WTC11 (cell line): ENCODE measurements around the gene ZNF423. TPM values are rescaled to one million over a fixed set of nuclear protein-coding genes. Genes with fewer than 3 reads are reported as not detected.
"Not testable (repeated sequence)": the region's sequence is repeated elsewhere in the genome, so short reads cannot be mapped to it uniquely, and the experiment has no call there.

ENCODE experiments used
- ATAC-seq: fragments of 200-7000 bp; cut with Tn5 transposase; 2 replicates; pipeline ENCODE4 v1.10.0; 2021; ENCODE audit warnings: mild to moderate bottlenecking, moderate library complexity
- CTCF ChIA-PET: fragments of 300-600 bp; sonication (Branson Sonifier 250); formaldehyde crosslinking; loops from one replicate; lab custom pipeline; 2021; ENCODE audit warnings: antibody characterized with exemption; lab: Charles Lee
- POLR2A ChIA-PET: fragments of 350-600 bp; sonication (Branson Sonifier 250); formaldehyde crosslinking; loops from one replicate; lab custom pipeline; 2021; ENCODE audit warnings: antibody characterized with exemption; lab: Charles Lee
- DNase-seq: peaks from one replicate; pipeline ENCODE4 v3.0.0; 2021; ENCODE audit warnings: low spot score
- H3K27ac Mint-ChIP-seq: 2 replicates; pipeline ENCODE4 v1.8.0; 2021; ENCODE audit warnings: mixed read lengths
- H3K27me3 Mint-ChIP-seq: 2 replicates; pipeline ENCODE4 v1.8.0; 2021; ENCODE audit warnings: low read depth, mild to moderate bottlenecking, moderate library complexity, mixed read lengths
- H3K36me3 Mint-ChIP-seq: 2 replicates; pipeline ENCODE4 v1.8.0; 2021; ENCODE audit warnings: mixed read lengths
- H3K4me1 Mint-ChIP-seq: 2 replicates; pipeline ENCODE4 v1.8.0; 2022; ENCODE audit warnings: mixed read lengths
- H3K4me3 Mint-ChIP-seq: 2 replicates; pipeline ENCODE4 v1.8.0; 2021; ENCODE audit warnings: mild to moderate bottlenecking, moderate library complexity, mixed read lengths
- H3K9me3 Mint-ChIP-seq: 2 replicates; pipeline ENCODE4 v1.8.0; 2021; ENCODE audit warnings: mixed read lengths
- HMGXB4 ChIP-seq: sonication (generic); formaldehyde crosslinking; IDR thresholded peaks from 2 replicates; pipeline ENCODE4 v1.8.1; 2023; ENCODE audit warnings: mild to moderate bottlenecking, moderate library complexity, missing genetic modification reagents
- KAT7 ChIP-seq: sonication (generic); formaldehyde crosslinking; IDR thresholded peaks from 2 replicates; pipeline ENCODE4 v1.8.1; 2023; ENCODE audit warnings: missing genetic modification reagents, mild to moderate bottlenecking, borderline replicate concordance
- MLX ChIP-seq: sonication (generic); formaldehyde crosslinking; IDR thresholded peaks from 2 replicates; pipeline ENCODE4 v1.8.1; 2023; ENCODE audit warnings: mild to moderate bottlenecking, missing genetic modification reagents, moderate library complexity
- NFATC4 ChIP-seq: fragments of 250-450 bp; sonication (Bioruptor Pico); IDR thresholded peaks from 2 replicates; pipeline ENCODE4 v1.9.0; 2021; ENCODE audit warnings: mild to moderate bottlenecking
- PRRX2 ChIP-seq: fragments of 250-450 bp; sonication (Bioruptor Pico); IDR thresholded peaks from 2 replicates; pipeline ENCODE4 v1.8.0; 2021; ENCODE audit warnings: mild to moderate bottlenecking
- SMAD4 ChIP-seq: sonication (generic); formaldehyde crosslinking; IDR thresholded peaks from 2 replicates; pipeline ENCODE4 v1.8.0; 2022; ENCODE audit warnings: mild to moderate bottlenecking, missing genetic modification reagents
- TP53 ChIP-seq: sonication (generic); formaldehyde crosslinking; IDR thresholded peaks from 2 replicates; pipeline ENCODE4 v1.8.1; 2023; ENCODE audit warnings: mild to moderate bottlenecking, missing genetic modification reagents
- ZBTB43 ChIP-seq: sonication (generic); formaldehyde crosslinking; IDR thresholded peaks from 2 replicates; pipeline ENCODE4 v1.8.1; 2023; ENCODE audit warnings: mild to moderate bottlenecking, missing genetic modification reagents
- ZNF219 ChIP-seq: sonication (generic); formaldehyde crosslinking; IDR thresholded peaks from 2 replicates; pipeline ENCODE4 v1.8.0; 2023; ENCODE audit warnings: missing genetic modification reagents, mild to moderate bottlenecking, borderline replicate concordance
- ZNF281 ChIP-seq: sonication (generic); formaldehyde crosslinking; IDR thresholded peaks from 2 replicates; pipeline ENCODE4 v1.8.0; 2023; ENCODE audit warnings: mild to moderate bottlenecking, missing genetic modification reagents
- ZNF396 ChIP-seq: fragments of 250-450 bp; sonication (Bioruptor Pico); IDR thresholded peaks from 2 replicates; pipeline ENCODE4 v1.8.0; 2021; ENCODE audit warnings: mild to moderate bottlenecking, moderate library complexity, borderline replicate concordance
- ZNF416 ChIP-seq: fragments of 250-450 bp; sonication (Bioruptor Pico); IDR thresholded peaks from 2 replicates; pipeline ENCODE4 v1.9.0; 2021; ENCODE audit warnings: mild to moderate bottlenecking, inconsistent platforms
- ZNF671 ChIP-seq: fragments of 250-450 bp; sonication (Bioruptor Pico); IDR thresholded peaks from 2 replicates; pipeline ENCODE4 v1.8.0; 2021; ENCODE audit warnings: mild to moderate bottlenecking
- total RNA-seq: library from RNA; stranded (reverse); gene quantifications from 3 replicates; pipeline ENCODE4 v1.2.3, GENCODE V29; 2021
- TF ChIP-seq, protein P1 (sequence below): sonication (generic); formaldehyde crosslinking; IDR thresholded peaks from 2 replicates; pipeline ENCODE4 v1.8.1; 2022; ENCODE audit warnings: mild to moderate bottlenecking, missing genetic modification reagents, moderate library complexity, borderline replicate concordance
- TF ChIP-seq, protein P2 (sequence below): sonication (generic); formaldehyde crosslinking; conservative IDR thresholded peaks from 2 replicates; pipeline ENCODE4 v1.8.1; 2022; ENCODE audit warnings: mild to moderate bottlenecking, missing genetic modification reagents
- TF ChIP-seq, protein P3 (sequence below): sonication (generic); formaldehyde crosslinking; IDR thresholded peaks from 2 replicates; pipeline ENCODE4 v1.8.0; 2022; ENCODE audit warnings: mild to moderate bottlenecking, missing genetic modification reagents

The ZNF423 gene
- total RNA-seq, 1 experiment from 2014 or later, result 38.8 TPM

DNA sequence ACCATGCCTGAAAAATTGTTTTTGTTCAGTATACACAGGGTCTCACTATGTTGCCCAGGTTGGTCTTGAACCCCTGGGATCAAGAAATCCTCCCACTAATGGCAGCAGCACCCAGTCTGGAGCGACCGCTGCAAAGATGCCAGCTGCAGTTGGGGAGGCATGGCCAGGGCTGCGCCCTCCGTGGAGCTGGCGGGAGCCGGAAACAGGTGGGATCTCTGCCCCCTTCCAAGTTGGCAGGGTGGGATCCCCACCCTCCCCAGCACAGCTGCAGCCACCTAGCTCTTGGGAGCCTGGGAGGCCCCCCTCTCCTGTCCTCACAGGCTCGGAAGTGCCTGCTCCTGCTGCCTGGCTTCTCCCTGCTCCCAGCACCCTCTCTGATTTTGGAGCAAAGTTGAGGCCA, 176.8 kb downstream of the ZNF423 start:
- Mint-ChIP-seq H3K27ac (no peak overlapping the region), H3K9me3 (peaks cover 7% of the 10 kb centered on the region), H3K27me3 (no peaks in the 10 kb centered on the region), H3K4me3 (no peak overlapping the region), H3K4me1 (peaks cover 16% of the 10 kb centered on the region), H3K36me3 (peaks cover 19% of the 10 kb centered on the region)
- CTCF ChIA-PET, result interaction anchor here (0.8 kb wide), 1 partner anchor 35 kb away, joined by 4 read pairs; no protein-coding TSS in a partner anchor
- ATAC-seq (no peak), DNase-seq (no peak)
- POLR2A ChIA-PET, result no interaction called here
- no peak for TF ChIP-seq MLX
- TF ChIP-seq PRRX2, result no peak
- TF ChIP-seq ZNF281 (CRISPR knock-in tag), result no peak
- TF ChIP-seq, protein P1, sequence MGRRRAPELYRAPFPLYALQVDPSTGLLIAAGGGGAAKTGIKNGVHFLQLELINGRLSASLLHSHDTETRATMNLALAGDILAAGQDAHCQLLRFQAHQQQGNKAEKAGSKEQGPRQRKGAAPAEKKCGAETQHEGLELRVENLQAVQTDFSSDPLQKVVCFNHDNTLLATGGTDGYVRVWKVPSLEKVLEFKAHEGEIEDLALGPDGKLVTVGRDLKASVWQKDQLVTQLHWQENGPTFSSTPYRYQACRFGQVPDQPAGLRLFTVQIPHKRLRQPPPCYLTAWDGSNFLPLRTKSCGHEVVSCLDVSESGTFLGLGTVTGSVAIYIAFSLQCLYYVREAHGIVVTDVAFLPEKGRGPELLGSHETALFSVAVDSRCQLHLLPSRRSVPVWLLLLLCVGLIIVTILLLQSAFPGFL (CRISPR knock-in tag), result no peak
- no peak for TF ChIP-seq HMGXB4 (CRISPR knock-in tag)
- TF ChIP-seq ZNF396, result no peak
- TF ChIP-seq, protein P2, sequence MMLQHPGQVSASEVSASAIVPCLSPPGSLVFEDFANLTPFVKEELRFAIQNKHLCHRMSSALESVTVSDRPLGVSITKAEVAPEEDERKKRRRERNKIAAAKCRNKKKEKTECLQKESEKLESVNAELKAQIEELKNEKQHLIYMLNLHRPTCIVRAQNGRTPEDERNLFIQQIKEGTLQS (CRISPR knock-in tag), result no peak
- no peak for TF ChIP-seq TP53
- no peak for TF ChIP-seq ZNF219 (CRISPR knock-in tag)
- no peak for TF ChIP-seq NFATC4 (CRISPR knock-in tag)
- TF ChIP-seq ZNF416, result no peak
- TF ChIP-seq ZNF671 (CRISPR knock-in tag), result no peak
- no peak for TF ChIP-seq SMAD4 (CRISPR knock-in tag)
- no peak for TF ChIP-seq ZBTB43 (CRISPR knock-in tag)
- TF ChIP-seq, protein P3, sequence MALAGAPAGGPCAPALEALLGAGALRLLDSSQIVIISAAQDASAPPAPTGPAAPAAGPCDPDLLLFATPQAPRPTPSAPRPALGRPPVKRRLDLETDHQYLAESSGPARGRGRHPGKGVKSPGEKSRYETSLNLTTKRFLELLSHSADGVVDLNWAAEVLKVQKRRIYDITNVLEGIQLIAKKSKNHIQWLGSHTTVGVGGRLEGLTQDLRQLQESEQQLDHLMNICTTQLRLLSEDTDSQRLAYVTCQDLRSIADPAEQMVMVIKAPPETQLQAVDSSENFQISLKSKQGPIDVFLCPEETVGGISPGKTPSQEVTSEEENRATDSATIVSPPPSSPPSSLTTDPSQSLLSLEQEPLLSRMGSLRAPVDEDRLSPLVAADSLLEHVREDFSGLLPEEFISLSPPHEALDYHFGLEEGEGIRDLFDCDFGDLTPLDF (CRISPR knock-in tag), result no peak
- TF ChIP-seq KAT7 (CRISPR knock-in tag), result no peak

GRCh38 chr16:49677661-49678060, 178.3 kb downstream of the ZNF423 start:
- DNase-seq, H3K27ac Mint-ChIP-seq, H3K4me3 Mint-ChIP-seq, H3K9me3 Mint-ChIP-seq, H3K27me3 Mint-ChIP-seq, POLR2A ChIA-PET, ATAC-seq: not testable (repeated sequence)
- Mint-ChIP-seq H3K36me3 (peaks cover 19% of the 10 kb centered on the region), H3K4me1 (peaks cover 18% of the 10 kb centered on the region)
- CTCF ChIA-PET, result interaction anchor here (0.6 to 0.9 kb wide), 2 partner anchors 33 to 140 kb away, joined by 3 to 4 read pairs; no protein-coding TSS in a partner anchor
